Upper lobe of right lung (tissue), 1 donor: Measurements from ENCODE around the gene RASAL3. TPM values are rescaled to one million over a fixed set of nuclear protein-coding genes. Genes with fewer than 3 reads are reported as not detected.
A peak's percentile ranks its signal among the peaks of the same experiment; 100 is the strongest.
"Not testable (repeated sequence)": the region's sequence is repeated elsewhere in the genome, so short reads cannot be mapped to it uniquely, and the experiment has no call there.

Experiments used
- ATAC-seq: fragments of 200-7000 bp; cut with Tn5 transposase; one replicate; pipeline ENCODE4 v1.9.1; 2020; ENCODE audit warnings: mild to moderate bottlenecking, moderate library complexity
- DNase-seq: peaks from one replicate; pipeline ENCODE4 v3.0.0-alpha.2; 2020
- H3K27ac ChIP-seq: fragments of 200-600 bp; one replicate; pipeline ENCODE4 v1.8.0; 2022
- H3K27me3 ChIP-seq: fragments of 200-600 bp; one replicate; pipeline ENCODE4 v1.8.0; 2022; ENCODE audit warnings: mild to moderate bottlenecking
- H3K36me3 ChIP-seq: fragments of 200-600 bp; one replicate; pipeline ENCODE4 v1.8.0; 2022
- H3K4me1 ChIP-seq: fragments of 200-600 bp; one replicate; pipeline ENCODE4 v1.8.0; 2022
- H3K4me3 ChIP-seq: fragments of 200-600 bp; one replicate; pipeline ENCODE4 v1.8.0; 2022; ENCODE audit warnings: mild to moderate bottlenecking
- H3K9me3 ChIP-seq: fragments of 200-600 bp; one replicate; pipeline ENCODE4 v1.8.0; 2022
- CTCF ChIP-seq: fragments of 200-600 bp; IDR thresholded peaks from one replicate; pipeline ENCODE4 v1.8.0; 2022; ENCODE audit warnings: antibody characterized with exemption
- intact Hi-C: fragments of 100-400 bp; cut with DNase I; formaldehyde crosslinking; loops from one replicate; pipeline ENCODE4 v1.11.0; 2022
- total RNA-seq: library from RNA; stranded (reverse); fragmentation: NEBNext Ultra II Directional; extraction: Animal tissue kit (Norgen Biotek cat#: 25700); gene quantifications from one replicate; pipeline ENCODE4 v1.2.1, GENCODE V29; 2021
- donor health status: DM: no; HTN: yes; CAD: no; lungs with severe emphysema.

RASAL3 gene
- total RNA-seq, 1 donor from 2014 or later = 19.1 TPM

- no peaks in the 10 kb centered on the region for H3K36me3 ChIP-seq
- no peak for TF ChIP-seq CTCF
- intact Hi-C loops = no loop called here
- DNase-seq = no peak
- H3K9me3 ChIP-seq = no peaks in the 10 kb centered on the region
- no peak for ATAC-seq
- H3K27me3 ChIP-seq = no peaks in the 10 kb centered on the region
- no peak overlapping the region for H3K27ac ChIP-seq
- no peaks in the 10 kb centered on the region for H3K4me1 ChIP-seq
- no peak overlapping the region for H3K4me3 ChIP-seq
These were observed 12.0 kb upstream of the RASAL3 start for GRCh38 chr19:15476325-15476724.

GRCh38 chr19:15475611-15476010 lies 11.3 kb upstream of the RASAL3 start:
- no peaks in the 10 kb centered on the region for H3K4me1 ChIP-seq
- H3K27me3 ChIP-seq = no peaks in the 10 kb centered on the region
- H3K4me3 ChIP-seq = no peak overlapping the region
- intact Hi-C loops = no loop called here
- no peaks in the 10 kb centered on the region for H3K36me3 ChIP-seq
- ATAC-seq (no peak), DNase-seq (no peak)
- no peaks in the 10 kb centered on the region for H3K9me3 ChIP-seq
- no peak overlapping the region for H3K27ac ChIP-seq
- no peak for TF ChIP-seq CTCF

- ATAC-seq (no peak), DNase-seq (no peak)
- no peaks in the 10 kb centered on the region for H3K27me3 ChIP-seq
- TF ChIP-seq CTCF = no peak
- no peak overlapping the region for H3K27ac ChIP-seq
- no peaks in the 10 kb centered on the region for H3K36me3 ChIP-seq
- intact Hi-C loops = no loop called here
- no peak overlapping the region for H3K4me3 ChIP-seq
- no peaks in the 10 kb centered on the region for H3K4me1 ChIP-seq
- no peaks in the 10 kb centered on the region for H3K9me3 ChIP-seq
These were observed 10.8 kb upstream of the RASAL3 start for GRCh38 chr19:15475169-15475568.

GRCh38 chr19:15473821-15474220 lies 9.5 kb upstream of the RASAL3 start:
- H3K4me1 ChIP-seq, DNase-seq, intact Hi-C loops, ATAC-seq, H3K36me3 ChIP-seq, H3K27ac ChIP-seq, H3K4me3 ChIP-seq, H3K9me3 ChIP-seq: not testable (repeated sequence)
- peaks cover 12% of the 10 kb centered on the region for H3K27me3 ChIP-seq

GRCh38 chr19:15471639-15472101 lies 7.3 kb upstream of the RASAL3 start:
- Histone ChIP-seq H3K9me3 (no peaks in the 10 kb centered on the region), H3K4me3 (no peak overlapping the region), H3K36me3 (no peaks in the 10 kb centered on the region), H3K4me1 (peaks cover 2% of the 10 kb centered on the region), H3K27me3 (peaks cover 22% of the 10 kb centered on the region), H3K27ac (no peak overlapping the region)
- intact Hi-C loops = no loop called here
- ATAC-seq (no peak), DNase-seq (peak; percentile 50)
- no peak for TF ChIP-seq CTCF

GRCh38 chr19:15469513-15470297 lies 5.4 kb upstream of the RASAL3 start:
- no peaks in the 10 kb centered on the region for H3K9me3 ChIP-seq
- H3K4me3 ChIP-seq = peak overlapping the region; percentile 42
- DNase-seq (peak; percentile 63), ATAC-seq (peak; percentile 72)
- H3K27ac ChIP-seq = no peak overlapping the region
- H3K4me1 ChIP-seq = peaks cover 6% of the 10 kb centered on the region
- no peak for TF ChIP-seq CTCF
- H3K36me3 ChIP-seq = no peaks in the 10 kb centered on the region
- peaks cover 22% of the 10 kb centered on the region for H3K27me3 ChIP-seq
- intact Hi-C loops = no loop called here
